BJ (cell line): Measurements from ENCODE around the gene DPEP3. TPM values are rescaled to one million over a fixed set of nuclear protein-coding genes. Genes with fewer than 3 reads are reported as not detected.

Experiments used
- CTCF ChIA-PET: fragments of 350-600 bp; formaldehyde crosslinking; extraction: SDS; loops from one replicate; lab custom pipeline; 2021; ENCODE audit warnings: antibody characterized with exemption, inconsistent platforms; lab: Yijun Ruan, JAX
- POLR2A ChIA-PET: fragments of 300-600 bp; sonication (Branson Sonifier 250); formaldehyde crosslinking; extraction: SDS; loops from one replicate; lab custom pipeline; 2021; ENCODE audit warnings: antibody characterized with exemption; lab: Charles Lee
- DNase-seq: peaks from one replicate; pipeline ENCODE4 v3.0.0-alpha.2; 2011; ENCODE audit warnings: low read depth
- H3K27me3 ChIP-seq: 2 replicates; pipeline ENCODE4 v1.6.0; 2011; ENCODE audit warnings: low read length; ENCODE audit not compliant: control insufficient read depth, insufficient read depth
- H3K36me3 ChIP-seq: 2 replicates; pipeline ENCODE4 v1.5.1; 2011; ENCODE audit warnings: low read length; ENCODE audit not compliant: control insufficient read depth, insufficient read depth
- H3K4me3 ChIP-seq: 2 replicates; pipeline ENCODE4 v1.5.1; 2011; ENCODE audit warnings: low read depth, mild to moderate bottlenecking, control low read depth, low read length
- CTCF ChIP-seq: IDR thresholded peaks from 2 replicates; pipeline ENCODE4 v1.5.1; 2011; ENCODE audit warnings: low read depth, mild to moderate bottlenecking, control low read depth, inconsistent platforms, low read length, moderate library complexity; ENCODE audit not compliant: insufficient read depth
- polyA plus RNA-seq: library from polyadenylated mRNA; depleted of rRNA; stranded (reverse); fragments of >200 nt; gene quantifications from 2 replicates; pipeline ENCODE4 v1.2.3, GENCODE V29; 2011

DPEP3 gene
- polyA plus RNA-seq, 1 experiment = not detected

- POLR2A ChIA-PET = no interaction called here
- no peaks in the 10 kb centered on the region for H3K27me3 ChIP-seq
- no peak for DNase-seq
- peaks cover 42% of the 10 kb centered on the region for H3K36me3 ChIP-seq
- no peak overlapping the region for H3K4me3 ChIP-seq
- TF ChIP-seq CTCF = no peak
- CTCF ChIA-PET = interaction anchor here (1.2 to 1.5 kb wide), 2 partner anchors 77 to 147 kb away, joined by 4 read pairs; no protein-coding TSS in a partner anchor
Observed at GRCh38 chr16:67963662-67964321, 16.5 kb downstream of the DPEP3 start.

GRCh38 chr16:67963292-67963661, 17.0 kb downstream of the DPEP3 start:
- ChIA-PET POLR2A (no interaction called here), CTCF (interaction anchor here (1.2 kb wide), 1 partner anchor 147 kb away, joined by 4 read pairs; no protein-coding TSS in a partner anchor)
- Histone ChIP-seq H3K36me3 (peaks cover 46% of the 10 kb centered on the region), H3K27me3 (no peaks in the 10 kb centered on the region), H3K4me3 (no peak overlapping the region)
- no peak for TF ChIP-seq CTCF
- DNase-seq = no peak

- DNase-seq = no peak
- Histone ChIP-seq H3K36me3 (peaks cover 55% of the 10 kb centered on the region), H3K27me3 (no peaks in the 10 kb centered on the region), H3K4me3 (no peak overlapping the region)
- ChIA-PET POLR2A (no interaction called here), CTCF (interaction anchor here (1.1 to 1.2 kb wide), 2 partner anchors 146 to 441 kb away, joined by 3 to 4 read pairs; no protein-coding TSS in a partner anchor)
- TF ChIP-seq CTCF = no peak
Observed at GRCh38 chr16:67962135-67962534, 18.2 kb downstream of the DPEP3 start.

GRCh38 chr16:67961551-67961957, 18.7 kb downstream of the DPEP3 start:
- Histone ChIP-seq H3K4me3 (no peak overlapping the region), H3K27me3 (no peaks in the 10 kb centered on the region), H3K36me3 (peaks cover 55% of the 10 kb centered on the region)
- POLR2A ChIA-PET = no interaction called here
- no peak for TF ChIP-seq CTCF
- no peak for DNase-seq
- CTCF ChIA-PET = no interaction called here

GRCh38 chr16:67959536-67960329, 20.6 kb downstream of the DPEP3 start:
- DNase-seq = peak; percentile 34
- peaks cover 60% of the 10 kb centered on the region for H3K36me3 ChIP-seq
- ChIA-PET CTCF (interaction anchor here (0.9 to 2.0 kb wide), 5 partner anchors 10 to 143 kb away, joined by 3 to 7 read pairs (median 4); no protein-coding TSS in a partner anchor), POLR2A (interaction anchor here (0.6 kb wide), 1 partner anchor 143 kb away, joined by 9 read pairs; no protein-coding TSS in a partner anchor)
- no peaks in the 10 kb centered on the region for H3K27me3 ChIP-seq
- H3K4me3 ChIP-seq = no peak overlapping the region
- TF ChIP-seq CTCF = no peak
